ENCODE results near the gene GTPBP4. TPM values are rescaled to one million over a fixed set of nuclear protein-coding genes. Genes with fewer than 3 reads are reported as not detected.

Gene GTPBP4
- polyA plus RNA-seq (2011; rRNA removed) (60.7 and 104 TPM in 2 replicates), polyA plus RNA-seq (2017; fragmentation: RNase III; extraction: RNeasy Plus Mini Kit Qiagen cat#74134 plus additional on column Dnase treatment) (67.8 to 79.5 TPM (median 75.2 TPM) in 3 replicates), polyA minus RNA-seq (2011; rRNA and poly(A)+ RNA removed) (60.5 and 73.4 TPM in 2 replicates)
- 28.3 and 43.8 TPM in 2 replicates for polyA plus RNA-seq (2012; cell fraction: cytosol; rRNA removed)
- polyA plus RNA-seq (2012; cell fraction: nucleus; rRNA removed), result 41.6 and 66.0 TPM in 2 replicates

- WGBS (ENCODE audit: missing lambda C conversion rate), result 2% methylated on average over 55 of the region's 74 CpGs
- DNase-seq (ENCODE audit: low read depth in 1 of 2, low spot score in 1 of 2) (peak; percentile 98), FAIRE-seq (no peak), ATAC-seq (peak; percentile 97 to 98)
- no peaks in the 10 kb centered on the region for H3K9me3 ChIP-seq
- peak within 1 kb of the TSS; percentile 93 to 94 for H3K27ac ChIP-seq
- peak within 1 kb of the TSS; percentile 89 for H3K4me3 ChIP-seq
- peaks cover 29% of the 10 kb centered on the region for H3K4me1 ChIP-seq
- TF ChIP-seq ESRRA (IDR thresholded peaks at IDR 0.05; ENCODE audit: borderline replicate concordance, low read length) (peak; percentile 52; the same call in 1 of the 2 replicates), HOXB13 (CRISPR knock-in tag; IDR thresholded peaks at IDR 0.05; ENCODE audit: low read depth) (no peak), USF2 (IDR thresholded peaks at IDR 0.05) (no peak), POLR2A (IDR thresholded peaks at IDR 0.05; ENCODE audit: low read length) (peak; percentile 45), MAFK (IDR thresholded peaks at IDR 0.05; ENCODE audit: partially characterized antibody) (no peak), MYC (IDR thresholded peaks at IDR 0.05; ENCODE audit: borderline replicate concordance, low read length) (peak; percentile 79), CHD2 (IDR thresholded peaks at IDR 0.05; ENCODE audit: low read length, partially characterized antibody) (peak; percentile 62), FOXS1 (CRISPR knock-in tag; IDR thresholded peaks at IDR 0.05) (0 out of 2 replicates have a peak, but pooled peaks have one; percentile 7), TP53 (CRISPR knock-in tag; IDR thresholded peaks at IDR 0.05) (0 out of 2 replicates have a peak, but pooled peaks have one; percentile 29), SMC3 (IDR thresholded peaks at IDR 0.05) (peak; percentile 9; the same call in 1 of the 3 replicates), GATA3 (IDR thresholded peaks at IDR 0.05; ENCODE audit: borderline replicate concordance) (no peak), JUN (IDR thresholded peaks at IDR 0.05) (peak; percentile 76 to 88; a peak in 4 of 5 replicates), KDM1A (IDR thresholded peaks at IDR 0.05; ENCODE audit: low read depth) (no peak), FOSL2 (IDR thresholded peaks at IDR 0.05) (no peak), FOSL2 (CRISPR knock-in tag; IDR thresholded peaks at IDR 0.05) (no peak), MAX (IDR thresholded peaks at IDR 0.05) (peak; percentile 96), ATOH8 (CRISPR knock-in tag; IDR thresholded peaks at IDR 0.05; ENCODE audit: low read depth) (peak; percentile 64; the same call in 1 of the 2 replicates), HDAC2 (IDR thresholded peaks at IDR 0.05) (no peak), SREBF2 (IDR thresholded peaks at IDR 0.05) (no peak), PHF8 (IDR thresholded peaks at IDR 0.05; ENCODE audit: borderline replicate concordance, low read depth) (peak; percentile 91)
- TF ChIP-seq, protein P1, sequence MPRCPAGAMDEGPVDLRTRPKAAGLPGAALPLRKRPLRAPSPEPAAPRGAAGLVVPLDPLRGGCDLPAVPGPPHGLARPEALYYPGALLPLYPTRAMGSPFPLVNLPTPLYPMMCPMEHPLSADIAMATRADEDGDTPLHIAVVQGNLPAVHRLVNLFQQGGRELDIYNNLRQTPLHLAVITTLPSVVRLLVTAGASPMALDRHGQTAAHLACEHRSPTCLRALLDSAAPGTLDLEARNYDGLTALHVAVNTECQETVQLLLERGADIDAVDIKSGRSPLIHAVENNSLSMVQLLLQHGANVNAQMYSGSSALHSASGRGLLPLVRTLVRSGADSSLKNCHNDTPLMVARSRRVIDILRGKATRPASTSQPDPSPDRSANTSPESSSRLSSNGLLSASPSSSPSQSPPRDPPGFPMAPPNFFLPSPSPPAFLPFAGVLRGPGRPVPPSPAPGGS (IDR thresholded peaks at IDR 0.05), result 0 out of 3 replicates have a peak, but pooled peaks have one; percentile 60
- TF ChIP-seq, protein P2, sequence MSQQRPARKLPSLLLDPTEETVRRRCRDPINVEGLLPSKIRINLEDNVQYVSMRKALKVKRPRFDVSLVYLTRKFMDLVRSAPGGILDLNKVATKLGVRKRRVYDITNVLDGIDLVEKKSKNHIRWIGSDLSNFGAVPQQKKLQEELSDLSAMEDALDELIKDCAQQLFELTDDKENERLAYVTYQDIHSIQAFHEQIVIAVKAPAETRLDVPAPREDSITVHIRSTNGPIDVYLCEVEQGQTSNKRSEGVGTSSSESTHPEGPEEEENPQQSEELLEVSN (IDR thresholded peaks at IDR 0.05; ENCODE audit: borderline replicate concordance, low read depth), result peak; percentile 56; the same call in 1 of the 2 replicates
- TF ChIP-seq, protein P3, sequence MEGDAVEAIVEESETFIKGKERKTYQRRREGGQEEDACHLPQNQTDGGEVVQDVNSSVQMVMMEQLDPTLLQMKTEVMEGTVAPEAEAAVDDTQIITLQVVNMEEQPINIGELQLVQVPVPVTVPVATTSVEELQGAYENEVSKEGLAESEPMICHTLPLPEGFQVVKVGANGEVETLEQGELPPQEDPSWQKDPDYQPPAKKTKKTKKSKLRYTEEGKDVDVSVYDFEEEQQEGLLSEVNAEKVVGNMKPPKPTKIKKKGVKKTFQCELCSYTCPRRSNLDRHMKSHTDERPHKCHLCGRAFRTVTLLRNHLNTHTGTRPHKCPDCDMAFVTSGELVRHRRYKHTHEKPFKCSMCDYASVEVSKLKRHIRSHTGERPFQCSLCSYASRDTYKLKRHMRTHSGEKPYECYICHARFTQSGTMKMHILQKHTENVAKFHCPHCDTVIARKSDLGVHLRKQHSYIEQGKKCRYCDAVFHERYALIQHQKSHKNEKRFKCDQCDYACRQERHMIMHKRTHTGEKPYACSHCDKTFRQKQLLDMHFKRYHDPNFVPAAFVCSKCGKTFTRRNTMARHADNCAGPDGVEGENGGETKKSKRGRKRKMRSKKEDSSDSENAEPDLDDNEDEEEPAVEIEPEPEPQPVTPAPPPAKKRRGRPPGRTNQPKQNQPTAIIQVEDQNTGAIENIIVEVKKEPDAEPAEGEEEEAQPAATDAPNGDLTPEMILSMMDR (IDR thresholded peaks at IDR 0.05), result peak; percentile 53
- H3K4me2 ChIP-seq, result peak within 1 kb of the TSS; percentile 98
- ChIA-PET CTCF (interaction anchor here (0.6 to 2.4 kb wide), 7 partner anchors 10 to 193 kb away, joined by 3 to 7 read pairs (median 4); no protein-coding TSS in a partner anchor), POLR2A (interaction anchor here (0.5 to 4.3 kb wide), 7 partner anchors 9 to 61 kb away, joined by 3 to 25 read pairs (median 3); partner anchors contain the start of genes IDI1 and LARP4B)
Observed at GRCh38 chr10:987870-988666, at the start of gene GTPBP4. TSS of gene GTPBP4 (plus strand) at chr10:988434. CDS start at chr10:988480, 46 bp downstream.
